GM21528 (cell line): Measurements from ENCODE around the gene OR5K2.

Experiments used
- ATAC-seq: cut with Tn5 transposase; IDR thresholded peaks from one replicate; pipeline ENCODE4 v1.9.1; 2021; ENCODE audit warnings: mild to moderate bottlenecking, moderate library complexity; ENCODE audit not compliant: unreplicated experiment, low FRiP score

The OR5K2 gene

GRCh38 chr3:98497381-98497780 is at the start of gene OR5K2:
Gene OR5K2, plus strand, starts transcription at chr3:98497681. Its CDS starts 0 bp downstream, at chr3:98497681.
- no peak for ATAC-seq

GRCh38 chr3:98449606-98450193 is 47.8 kb upstream of the OR5K2 start:
- ATAC-seq: no peak

- no peak for ATAC-seq
Observed at GRCh38 chr3:98450372-98450771, 47.1 kb upstream of the OR5K2 start.

GRCh38 chr3:98453827-98454226 is 43.7 kb upstream of the OR5K2 start:
- no peak for ATAC-seq

GRCh38 chr3:98454929-98455328 is 42.6 kb upstream of the OR5K2 start:
- ATAC-seq: no peak

- no peak for ATAC-seq
Observed at GRCh38 chr3:98457543-98457942, 39.9 kb upstream of the OR5K2 start.

GRCh38 chr3:98460220-98460619 is 37.3 kb upstream of the OR5K2 start:
- ATAC-seq: no peak

GRCh38 chr3:98462901-98463300 is 34.6 kb upstream of the OR5K2 start, which contains the start of gene OR5K1:
Gene OR5K1, plus strand, starts transcription at chr3:98463201. Its CDS starts 6,376 bp downstream, at chr3:98469577.
- no peak for ATAC-seq

GRCh38 chr3:98482717-98483482 is 14.6 kb upstream of the OR5K2 start:
- ATAC-seq: no peak

GRCh38 chr3:98483626-98484025 is 13.9 kb upstream of the OR5K2 start:
- ATAC-seq: no peak

- no peak for ATAC-seq
Observed at GRCh38 chr3:98500019-98500418, 2.5 kb downstream of the OR5K2 start.

- no peak for ATAC-seq
Observed at GRCh38 chr3:98501270-98501669, 3.8 kb downstream of the OR5K2 start.

GRCh38 chr3:98501863-98502576 is 4.5 kb downstream of the OR5K2 start:
- no peak for ATAC-seq

GRCh38 chr3:98504539-98504938 is 7.1 kb downstream of the OR5K2 start:
- ATAC-seq: no peak

GRCh38 chr3:98508582-98508981 is 11.1 kb downstream of the OR5K2 start:
- ATAC-seq: no peak

- no peak for ATAC-seq
Observed at GRCh38 chr3:98512576-98512975, 15.1 kb downstream of the OR5K2 start.

- ATAC-seq: no peak
Observed at GRCh38 chr3:98513091-98513511, 15.6 kb downstream of the OR5K2 start.

GRCh38 chr3:98513736-98514135 is 16.3 kb downstream of the OR5K2 start:
- no peak for ATAC-seq

- ATAC-seq: no peak
Observed at GRCh38 chr3:98514948-98515347, 17.5 kb downstream of the OR5K2 start.

GRCh38 chr3:98518816-98519215 is 21.3 kb downstream of the OR5K2 start:
- no peak for ATAC-seq

GRCh38 chr3:98519351-98519750 is 21.9 kb downstream of the OR5K2 start:
- no peak for ATAC-seq
